ENCODE results near the gene ZMYND11. TPM values are rescaled to one million over a fixed set of nuclear protein-coding genes. Genes with fewer than 3 reads are reported as not detected.

The ZMYND11 gene
- total RNA-seq, 3 donors from 2014 or later (not counting 1 experiment from before 2014, with no cell fraction given) = 50.6 to 63.9 (median 52.6) TPM

- H3K27me3 ChIP-seq (ENCODE audit: control insufficient read depth, insufficient read depth, low read length) = no peaks in the 10 kb centered on the region
- H3K4me1 Mint-ChIP-seq = peaks cover 0 to 14% of the 10 kb centered on the region in 2 donors
- no peak for DNase-seq
- no peaks in the 10 kb centered on the region for H3K36me3 ChIP-seq (ENCODE audit: control insufficient read depth, insufficient read depth, low read length)
- 89% methylated on average over 4 of the region's 4 CpGs for WGBS (ENCODE audit: insufficient coverage)
- no peak overlapping the region for H3K27ac ChIP-seq (ENCODE audit: low read length)
- no peak overlapping the region for H3K4me3 Mint-ChIP-seq
- H3K4me3 ChIP-seq (ENCODE audit: low read length) = no peak overlapping the region
- intact Hi-C loops (cut with micrococcal nuclease) = no loop called here
- H3K27ac Mint-ChIP-seq = no peak overlapping the region
- H3K27me3 Mint-ChIP-seq (ENCODE audit: low read depth in 2 of 2) = peaks cover 0 to 7% of the 10 kb centered on the region in 2 donors
- no peaks in the 10 kb centered on the region for H3K4me1 ChIP-seq (ENCODE audit: control insufficient read depth, insufficient read depth, low read length)
- H3K36me3 Mint-ChIP-seq = peaks cover 6% of the 10 kb centered on the region
- no peak for TF ChIP-seq CTCF (IDR thresholded peaks at IDR 0.05)
- peaks cover 9% of the 10 kb centered on the region for H3K9me3 ChIP-seq (ENCODE audit: control insufficient read depth, insufficient read depth, low read length)
- H3K9me3 Mint-ChIP-seq = peaks cover 4 to 8% of the 10 kb centered on the region in 2 donors
- ATAC-seq = no peak
Measured at GRCh38 chr10:92153-92552, 43.1 kb upstream of the ZMYND11 start.

DNA sequence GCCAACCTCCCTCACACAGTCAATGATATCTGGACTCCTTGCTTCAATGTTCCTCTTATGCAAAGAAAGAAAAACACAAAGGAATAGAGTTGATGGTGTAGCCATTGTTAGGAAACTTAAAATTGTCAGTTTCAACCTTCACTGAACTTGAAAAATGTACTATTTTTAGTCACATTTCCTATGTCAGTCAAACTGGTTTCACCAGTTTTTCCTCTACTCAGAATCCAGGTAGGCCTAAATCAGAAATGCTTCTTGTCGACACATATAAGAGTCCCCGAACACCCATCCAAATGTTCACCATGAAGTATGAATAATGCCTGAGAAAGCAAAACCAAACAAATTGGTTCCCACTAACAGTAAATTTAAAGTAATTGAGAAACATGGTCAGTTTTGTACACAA lies 42.4 kb upstream of the ZMYND11 start:
- Mint-ChIP-seq H3K27ac (no peak overlapping the region), H3K9me3 (peaks cover 4 to 8% of the 10 kb centered on the region in 2 donors), H3K4me1 (peaks cover 0 to 7% of the 10 kb centered on the region in 2 donors), H3K4me3 (no peak overlapping the region), H3K27me3 (ENCODE audit: low read depth in 2 of 2) (peaks cover 0 to 7% of the 10 kb centered on the region in 2 donors), H3K36me3 (peaks cover 6% of the 10 kb centered on the region)
- peaks cover 9% of the 10 kb centered on the region for H3K9me3 ChIP-seq (ENCODE audit: control insufficient read depth, insufficient read depth, low read length)
- H3K4me1 ChIP-seq (ENCODE audit: control insufficient read depth, insufficient read depth, low read length) = no peaks in the 10 kb centered on the region
- DNase-seq (no peak), ATAC-seq (no peak)
- intact Hi-C loops (cut with micrococcal nuclease) = no loop called here
- no peak overlapping the region for H3K4me3 ChIP-seq (ENCODE audit: low read length)
- H3K27me3 ChIP-seq (ENCODE audit: control insufficient read depth, insufficient read depth, low read length) = no peaks in the 10 kb centered on the region
- WGBS (ENCODE audit: insufficient coverage) = 100% methylated on average over 1 of the region's 2 CpGs
- no peak for TF ChIP-seq CTCF (IDR thresholded peaks at IDR 0.05)
- H3K27ac ChIP-seq (ENCODE audit: low read length) = no peak overlapping the region
- H3K36me3 ChIP-seq (ENCODE audit: control insufficient read depth, insufficient read depth, low read length) = no peaks in the 10 kb centered on the region

GRCh38 chr10:94613-95012 lies 40.6 kb upstream of the ZMYND11 start:
- H3K9me3 ChIP-seq (ENCODE audit: control insufficient read depth, insufficient read depth, low read length) = peaks cover 9% of the 10 kb centered on the region
- WGBS (ENCODE audit: insufficient coverage) = no CpG with 5 or more reads among the region's 1 CpG
- TF ChIP-seq CTCF (IDR thresholded peaks at IDR 0.05) = no peak
- H3K4me3 ChIP-seq (ENCODE audit: low read length) = no peak overlapping the region
- no peaks in the 10 kb centered on the region for H3K4me1 ChIP-seq (ENCODE audit: control insufficient read depth, insufficient read depth, low read length)
- no peak for ATAC-seq
- H3K36me3 Mint-ChIP-seq = peaks cover 6% of the 10 kb centered on the region
- H3K4me3 Mint-ChIP-seq = no peak overlapping the region
- no peak overlapping the region for H3K27ac ChIP-seq (ENCODE audit: low read length)
- H3K4me1 Mint-ChIP-seq = no peaks in the 10 kb centered on the region
- no peak for DNase-seq
- no peaks in the 10 kb centered on the region for H3K36me3 ChIP-seq (ENCODE audit: control insufficient read depth, insufficient read depth, low read length)
- no peaks in the 10 kb centered on the region for H3K27me3 ChIP-seq (ENCODE audit: control insufficient read depth, insufficient read depth, low read length)
- H3K27ac Mint-ChIP-seq = no peak overlapping the region
- intact Hi-C loops (cut with micrococcal nuclease) = no loop called here
- peaks cover 0 to 7% of the 10 kb centered on the region in 2 donors for H3K27me3 Mint-ChIP-seq (ENCODE audit: low read depth in 2 of 2)
- peaks cover 4 to 8% of the 10 kb centered on the region in 2 donors for H3K9me3 Mint-ChIP-seq
